ENCODE measurements around the gene SLC22A13. TPM values are rescaled to one million over a fixed set of nuclear protein-coding genes. Genes with fewer than 3 reads are reported as not detected.

Gene SLC22A13
- total and polyA plus RNA-seq, 2 experiments from 2014 or later, result 0.13 to 0.66 TPM

DNA sequence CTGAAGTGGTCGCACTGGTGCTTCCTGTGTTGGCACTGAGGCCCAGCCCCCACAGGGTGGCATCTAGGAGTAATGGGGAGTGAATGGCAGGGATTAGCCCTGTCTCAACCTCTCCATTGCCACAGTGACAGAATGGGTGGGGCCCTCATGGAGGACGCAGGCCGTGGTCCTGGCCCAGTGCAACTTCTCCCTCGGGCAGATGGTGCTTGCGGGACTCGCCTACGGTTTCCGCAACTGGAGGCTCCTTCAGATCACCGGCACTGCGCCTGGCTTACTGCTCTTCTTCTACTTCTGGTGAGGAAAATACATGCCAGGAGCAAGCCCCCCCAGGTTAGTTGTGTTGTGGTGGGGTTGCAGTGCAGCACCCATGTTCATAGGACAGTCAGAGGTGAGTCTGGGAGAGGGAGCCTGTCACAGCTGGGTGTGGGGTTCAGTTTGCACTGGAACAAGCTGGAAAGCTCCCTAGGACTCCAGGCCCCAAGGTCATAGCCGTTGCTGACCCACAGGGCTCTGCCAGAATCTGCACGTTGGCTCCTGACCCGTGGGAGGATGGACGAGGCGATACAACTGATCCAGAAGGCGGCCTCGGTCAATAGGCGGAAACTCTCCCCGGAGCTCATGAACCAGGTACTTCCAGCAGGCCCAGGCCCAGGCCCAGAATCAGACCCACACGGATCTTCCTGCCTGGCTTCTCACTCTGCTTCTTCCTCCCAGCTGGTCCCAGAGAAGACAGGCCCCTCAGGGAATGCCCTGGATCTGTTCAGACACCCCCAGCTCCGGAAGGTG is 9.4 kb downstream of the SLC22A13 start:
- Histone ChIP-seq H3K79me2 (replicated peaks; ENCODE audit: insufficient read depth) (no peaks in the 10 kb centered on the region), H3K36me3 (ENCODE audit: insufficient read depth) (no peaks in the 10 kb centered on the region)
- H3K27ac Mint-ChIP-seq, result no peak overlapping the region

DNA sequence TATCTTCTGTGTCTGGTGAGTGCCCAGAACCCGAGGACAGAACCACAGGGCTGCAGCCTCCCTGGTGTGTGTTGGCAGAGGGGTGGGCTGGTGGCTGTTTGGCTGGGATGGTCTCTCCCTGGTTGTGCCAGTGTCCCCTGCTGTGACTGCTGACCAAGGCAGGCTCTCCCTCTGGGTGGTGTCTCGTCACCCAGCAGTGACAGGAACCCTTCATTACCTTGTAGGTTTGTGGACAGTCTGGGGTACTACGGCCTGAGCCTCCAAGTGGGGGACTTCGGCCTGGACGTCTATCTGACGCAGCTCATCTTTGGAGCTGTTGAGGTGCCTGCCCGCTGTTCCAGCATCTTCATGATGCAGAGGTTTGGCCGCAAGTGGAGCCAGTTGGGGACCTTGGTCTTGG is 10.0 kb downstream of the SLC22A13 start:
- DNase-seq (ENCODE audit: low spot score) (no peak), ATAC-seq (no peak)
- H3F3A ChIP-seq (replicated peaks; ENCODE audit: low read depth), result no peaks in the 10 kb centered on the region
- no peak overlapping the region for H3K27ac ChIP-seq (ENCODE audit: low read depth)
- no peaks in the 10 kb centered on the region for H3K36me3 ChIP-seq (ENCODE audit: insufficient read depth)
- H3K27ac Mint-ChIP-seq, result no peak overlapping the region
- no peak overlapping the region for H3K4me2 ChIP-seq
- no peak overlapping the region for H3K4me3 Mint-ChIP-seq
- H3K27me3 Mint-ChIP-seq (ENCODE audit: insufficient read depth, low read depth, poor library complexity), result peaks cover 2% of the 10 kb centered on the region
- H3K4me1 Mint-ChIP-seq, result no peaks in the 10 kb centered on the region
- H3K27me3 ChIP-seq (ENCODE audit: insufficient read depth), result no peaks in the 10 kb centered on the region
- H3K79me2 ChIP-seq (replicated peaks; ENCODE audit: insufficient read depth), result no peaks in the 10 kb centered on the region
- no peaks in the 10 kb centered on the region for H3K4me1 ChIP-seq (ENCODE audit: insufficient read depth)
- H2AFZ ChIP-seq, result no peak overlapping the region
- H3K9me2 ChIP-seq (ENCODE audit: insufficient read depth), result 0 out of 2 replicates have a peak, but pooled peaks cover 4% of the 10 kb centered on the region
- no peaks in the 10 kb centered on the region for H3K36me3 Mint-ChIP-seq (ENCODE audit: low read depth)
- no peaks in the 10 kb centered on the region for H3K9me3 Mint-ChIP-seq
- no peaks in the 10 kb centered on the region for H4K20me1 ChIP-seq (replicated peaks; ENCODE audit: insufficient read depth)
- H3K4me3 ChIP-seq, result no peak overlapping the region
- TF ChIP-seq, protein P1, sequence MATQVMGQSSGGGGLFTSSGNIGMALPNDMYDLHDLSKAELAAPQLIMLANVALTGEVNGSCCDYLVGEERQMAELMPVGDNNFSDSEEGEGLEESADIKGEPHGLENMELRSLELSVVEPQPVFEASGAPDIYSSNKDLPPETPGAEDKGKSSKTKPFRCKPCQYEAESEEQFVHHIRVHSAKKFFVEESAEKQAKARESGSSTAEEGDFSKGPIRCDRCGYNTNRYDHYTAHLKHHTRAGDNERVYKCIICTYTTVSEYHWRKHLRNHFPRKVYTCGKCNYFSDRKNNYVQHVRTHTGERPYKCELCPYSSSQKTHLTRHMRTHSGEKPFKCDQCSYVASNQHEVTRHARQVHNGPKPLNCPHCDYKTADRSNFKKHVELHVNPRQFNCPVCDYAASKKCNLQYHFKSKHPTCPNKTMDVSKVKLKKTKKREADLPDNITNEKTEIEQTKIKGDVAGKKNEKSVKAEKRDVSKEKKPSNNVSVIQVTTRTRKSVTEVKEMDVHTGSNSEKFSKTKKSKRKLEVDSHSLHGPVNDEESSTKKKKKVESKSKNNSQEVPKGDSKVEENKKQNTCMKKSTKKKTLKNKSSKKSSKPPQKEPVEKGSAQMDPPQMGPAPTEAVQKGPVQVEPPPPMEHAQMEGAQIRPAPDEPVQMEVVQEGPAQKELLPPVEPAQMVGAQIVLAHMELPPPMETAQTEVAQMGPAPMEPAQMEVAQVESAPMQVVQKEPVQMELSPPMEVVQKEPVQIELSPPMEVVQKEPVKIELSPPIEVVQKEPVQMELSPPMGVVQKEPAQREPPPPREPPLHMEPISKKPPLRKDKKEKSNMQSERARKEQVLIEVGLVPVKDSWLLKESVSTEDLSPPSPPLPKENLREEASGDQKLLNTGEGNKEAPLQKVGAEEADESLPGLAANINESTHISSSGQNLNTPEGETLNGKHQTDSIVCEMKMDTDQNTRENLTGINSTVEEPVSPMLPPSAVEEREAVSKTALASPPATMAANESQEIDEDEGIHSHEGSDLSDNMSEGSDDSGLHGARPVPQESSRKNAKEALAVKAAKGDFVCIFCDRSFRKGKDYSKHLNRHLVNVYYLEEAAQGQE (IDR thresholded peaks at IDR 0.05; ENCODE audit: unreplicated experiment), result no peak
- TF ChIP-seq ZNF331 (CRISPR knock-in tag; IDR thresholded peaks at IDR 0.05; ENCODE audit: low read depth), result no peak
- no peak for TF ChIP-seq POLR2AphosphoS5 (IDR thresholded peaks at IDR 0.05; ENCODE audit: low read depth)
- TF ChIP-seq, protein P2, sequence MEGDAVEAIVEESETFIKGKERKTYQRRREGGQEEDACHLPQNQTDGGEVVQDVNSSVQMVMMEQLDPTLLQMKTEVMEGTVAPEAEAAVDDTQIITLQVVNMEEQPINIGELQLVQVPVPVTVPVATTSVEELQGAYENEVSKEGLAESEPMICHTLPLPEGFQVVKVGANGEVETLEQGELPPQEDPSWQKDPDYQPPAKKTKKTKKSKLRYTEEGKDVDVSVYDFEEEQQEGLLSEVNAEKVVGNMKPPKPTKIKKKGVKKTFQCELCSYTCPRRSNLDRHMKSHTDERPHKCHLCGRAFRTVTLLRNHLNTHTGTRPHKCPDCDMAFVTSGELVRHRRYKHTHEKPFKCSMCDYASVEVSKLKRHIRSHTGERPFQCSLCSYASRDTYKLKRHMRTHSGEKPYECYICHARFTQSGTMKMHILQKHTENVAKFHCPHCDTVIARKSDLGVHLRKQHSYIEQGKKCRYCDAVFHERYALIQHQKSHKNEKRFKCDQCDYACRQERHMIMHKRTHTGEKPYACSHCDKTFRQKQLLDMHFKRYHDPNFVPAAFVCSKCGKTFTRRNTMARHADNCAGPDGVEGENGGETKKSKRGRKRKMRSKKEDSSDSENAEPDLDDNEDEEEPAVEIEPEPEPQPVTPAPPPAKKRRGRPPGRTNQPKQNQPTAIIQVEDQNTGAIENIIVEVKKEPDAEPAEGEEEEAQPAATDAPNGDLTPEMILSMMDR (conservative IDR thresholded peaks at IDR 0.05; ENCODE audit: low read depth in 2 of 2), result no peak
- TF ChIP-seq, protein P3, sequence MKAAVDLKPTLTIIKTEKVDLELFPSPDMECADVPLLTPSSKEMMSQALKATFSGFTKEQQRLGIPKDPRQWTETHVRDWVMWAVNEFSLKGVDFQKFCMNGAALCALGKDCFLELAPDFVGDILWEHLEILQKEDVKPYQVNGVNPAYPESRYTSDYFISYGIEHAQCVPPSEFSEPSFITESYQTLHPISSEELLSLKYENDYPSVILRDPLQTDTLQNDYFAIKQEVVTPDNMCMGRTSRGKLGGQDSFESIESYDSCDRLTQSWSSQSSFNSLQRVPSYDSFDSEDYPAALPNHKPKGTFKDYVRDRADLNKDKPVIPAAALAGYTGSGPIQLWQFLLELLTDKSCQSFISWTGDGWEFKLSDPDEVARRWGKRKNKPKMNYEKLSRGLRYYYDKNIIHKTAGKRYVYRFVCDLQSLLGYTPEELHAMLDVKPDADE (IDR thresholded peaks at IDR 0.05), result no peak
- TF ChIP-seq CREB1 (CRISPR knock-in tag; IDR thresholded peaks at IDR 0.05; ENCODE audit: low read depth), result no peak
- no peak for TF ChIP-seq STAT1 (IDR thresholded peaks at IDR 0.05; ENCODE audit: unreplicated experiment)
- no peak for TF ChIP-seq ZNF114 (CRISPR knock-in tag; IDR thresholded peaks at IDR 0.05)
- TF ChIP-seq EZH2phosphoT487 (IDR thresholded peaks at IDR 0.05; ENCODE audit: unreplicated experiment), result no peak

More for the DNA sequence above, 9.4 kb downstream of the SLC22A13 start:
- H3K4me1 ChIP-seq (ENCODE audit: insufficient read depth), result no peaks in the 10 kb centered on the region
- DNase-seq (ENCODE audit: low spot score) (no peak), ATAC-seq (no peak)
- no peak overlapping the region for H2AFZ ChIP-seq
- peaks cover 2% of the 10 kb centered on the region for H3K27me3 Mint-ChIP-seq (ENCODE audit: insufficient read depth, low read depth, poor library complexity)
- H3K27ac ChIP-seq (ENCODE audit: low read depth), result no peak overlapping the region
- H3K27me3 ChIP-seq (ENCODE audit: insufficient read depth), result no peaks in the 10 kb centered on the region
- 0 out of 2 replicates have a peak, but pooled peaks cover 9% of the 10 kb centered on the region for H3K9me2 ChIP-seq (ENCODE audit: insufficient read depth)
- H3F3A ChIP-seq (replicated peaks; ENCODE audit: low read depth), result no peaks in the 10 kb centered on the region
- H3K9me3 Mint-ChIP-seq, result no peaks in the 10 kb centered on the region
- H3K4me1 Mint-ChIP-seq, result no peaks in the 10 kb centered on the region
- H3K36me3 Mint-ChIP-seq (ENCODE audit: low read depth), result no peaks in the 10 kb centered on the region
- no peaks in the 10 kb centered on the region for H4K20me1 ChIP-seq (replicated peaks; ENCODE audit: insufficient read depth)
- no peak overlapping the region for H3K4me3 ChIP-seq
- TF ChIP-seq EZH2 (IDR thresholded peaks at IDR 0.05; ENCODE audit: low read depth, unreplicated experiment), result no peak
- TF ChIP-seq, protein P2 (conservative IDR thresholded peaks at IDR 0.05; ENCODE audit: low read depth in 2 of 2), result no peak
- TF ChIP-seq ZNF114 (CRISPR knock-in tag; IDR thresholded peaks at IDR 0.05), result no peak
- no peak for TF ChIP-seq ZNF331 (CRISPR knock-in tag; IDR thresholded peaks at IDR 0.05; ENCODE audit: low read depth)
- TF ChIP-seq CREB1 (CRISPR knock-in tag; IDR thresholded peaks at IDR 0.05; ENCODE audit: low read depth), result no peak
- TF ChIP-seq NANOG (IDR thresholded peaks at IDR 0.05; ENCODE audit: borderline replicate concordance), result no peak
- no peak overlapping the region for H3K4me3 Mint-ChIP-seq
- no peak overlapping the region for H3K4me2 ChIP-seq
